Stimulated activated CD8-positive, alpha-beta memory T cell treated with anti-CD3 and anti-CD28 coated beads, Interleukin-15, amount 100 ng/mL, for 1 hour (primary cell): ENCODE results near the gene DLL3.

Source experiments
- DNase-seq: peaks from one replicate; pipeline ENCODE4 v3.0.0-alpha.2; 2020; ENCODE audit warnings: low read depth

Gene DLL3

GRCh38 chr19:39481676-39482075 lies 17.1 kb upstream of the DLL3 start:
- no peak for DNase-seq

GRCh38 chr19:39483141-39483540 lies 15.6 kb upstream of the DLL3 start:
- no peak for DNase-seq

GRCh38 chr19:39489756-39490155 lies 9.0 kb upstream of the DLL3 start:
- no peak for DNase-seq

DNA sequence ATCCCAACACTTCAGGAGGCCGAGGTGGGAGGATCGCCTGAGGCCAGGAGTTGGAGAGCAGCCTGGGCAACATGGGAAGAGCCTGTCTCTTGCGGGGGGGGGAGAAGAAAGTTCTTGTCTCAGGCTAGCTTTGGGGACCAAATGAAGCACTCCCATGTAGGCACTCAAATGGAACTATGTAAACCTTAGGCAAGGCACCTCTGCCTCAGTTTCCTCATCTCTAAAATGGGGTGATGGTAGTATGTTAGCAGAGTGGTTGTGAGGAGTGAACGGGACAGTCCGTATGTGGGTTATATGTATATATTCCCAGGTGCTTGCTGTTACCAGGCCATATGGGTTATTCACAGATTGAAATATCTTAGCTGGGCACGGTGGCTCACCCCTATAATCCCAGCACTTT lies 6.5 kb upstream of the DLL3 start:
- no peak for DNase-seq

GRCh38 chr19:39492788-39493187 lies 6.0 kb upstream of the DLL3 start:
- no peak for DNase-seq

DNA sequence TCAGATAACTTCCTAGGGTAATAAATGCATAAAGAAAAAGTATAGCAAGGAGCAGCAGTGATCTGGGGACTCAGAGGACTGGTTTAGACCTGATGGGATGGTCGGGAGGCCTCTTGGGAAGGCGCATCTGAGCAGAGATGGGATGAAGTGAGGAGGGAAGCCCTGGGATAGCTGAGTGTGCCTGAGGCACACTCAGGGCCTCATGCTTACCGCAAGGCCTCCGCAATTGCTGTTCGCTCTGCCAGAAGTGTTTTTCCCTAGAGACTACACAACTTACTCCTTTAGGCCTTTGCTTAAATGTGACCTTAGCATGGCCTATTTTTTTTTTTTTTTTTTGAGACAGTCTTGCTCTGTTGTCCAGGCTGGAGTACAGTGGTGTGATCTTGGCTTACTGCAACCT lies 4.1 kb upstream of the DLL3 start:
- no peak for DNase-seq

DNA sequence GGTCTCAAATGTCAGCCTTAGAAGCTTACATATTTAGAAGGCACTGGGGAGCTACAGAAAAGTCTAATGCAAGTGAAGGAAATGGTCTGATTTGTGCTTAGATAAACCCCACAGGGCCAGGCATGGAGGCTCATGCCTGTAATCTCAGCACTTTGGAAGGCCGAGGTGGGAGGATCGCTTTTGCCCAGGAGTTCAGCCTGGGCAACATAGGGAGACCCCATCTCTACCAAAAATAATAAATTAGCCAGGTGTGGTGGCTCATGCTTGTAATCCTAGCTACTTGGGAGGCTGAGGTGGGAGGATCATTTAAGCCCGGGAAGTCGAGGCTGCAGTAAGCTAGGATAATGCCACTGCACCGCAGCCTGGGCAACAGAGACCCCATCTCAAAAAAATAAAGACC lies 2.7 kb upstream of the DLL3 start:
- DNase-seq: no peak

DNA sequence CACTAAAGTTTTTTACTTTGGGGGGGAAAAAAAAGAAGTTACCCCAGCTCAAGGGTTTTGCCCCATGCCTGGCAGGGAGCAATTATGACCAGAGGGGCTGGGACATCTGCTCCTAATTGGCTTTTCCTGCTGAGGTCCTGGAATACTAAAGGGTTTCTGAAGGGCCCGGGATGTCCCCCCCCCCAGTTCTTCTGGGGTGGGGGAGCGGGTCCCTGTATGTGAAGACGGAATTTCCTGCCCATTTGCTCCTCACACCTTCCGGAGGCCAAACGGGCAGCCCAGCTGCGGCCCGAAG lies 1.1 kb upstream of the DLL3 start:
- no peak for DNase-seq

DNA sequence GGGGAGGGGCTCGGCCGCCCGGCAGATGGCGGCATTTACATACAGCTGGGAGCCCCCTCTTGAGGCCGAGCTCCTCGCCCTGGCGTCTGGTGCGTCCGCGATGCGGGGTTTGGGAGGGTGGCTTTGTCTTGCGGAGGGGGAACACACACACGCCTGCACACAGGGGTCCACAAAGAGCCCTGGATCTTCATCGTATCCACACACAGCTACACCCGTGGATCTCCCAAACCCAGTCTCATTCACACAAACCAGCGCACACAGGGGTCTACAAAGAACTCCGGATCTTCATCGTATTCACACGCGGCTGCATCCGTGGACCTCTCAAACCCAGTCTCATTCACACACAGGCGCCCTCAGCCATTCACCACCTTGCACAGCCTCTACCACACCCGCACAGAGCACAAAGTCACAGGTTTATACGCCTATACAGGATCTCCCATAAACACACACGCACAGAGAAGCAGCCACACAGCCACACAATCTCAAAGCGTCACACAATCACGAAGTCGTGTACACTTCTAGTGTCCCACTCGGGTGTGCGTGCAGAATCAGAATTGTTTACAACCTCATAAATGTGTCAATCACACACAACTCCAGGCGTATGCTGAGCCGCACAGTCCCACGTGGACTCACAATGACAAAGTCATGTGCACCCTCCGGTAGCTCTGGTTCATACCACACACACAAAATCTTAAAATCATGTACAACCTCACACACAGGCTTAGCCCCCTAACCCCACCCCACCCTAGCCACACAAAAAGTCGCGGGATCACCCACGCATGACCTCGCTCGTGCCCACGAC lies 550 bp upstream of the DLL3 start:
- DNase-seq: no peak

DNA sequence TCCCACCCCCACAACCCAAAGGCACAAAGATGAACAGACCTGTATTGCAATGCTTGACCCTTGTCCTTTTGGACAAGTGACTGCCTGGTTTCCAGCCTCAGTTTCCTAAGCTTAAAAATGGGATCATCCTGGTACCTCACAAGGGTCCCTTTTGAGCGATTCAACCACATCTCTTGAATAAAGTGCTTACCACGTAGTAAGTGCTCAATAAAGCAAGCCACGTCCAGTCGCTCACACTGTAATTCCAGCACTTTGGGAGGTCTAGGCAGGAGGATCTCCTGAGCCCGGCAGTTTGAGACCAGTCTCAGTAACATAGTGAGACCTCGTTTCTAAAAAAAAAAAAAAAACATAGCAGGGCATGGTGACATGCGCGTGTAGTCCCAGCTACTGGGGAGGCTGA lies 1.2 kb downstream of the DLL3 start:
- DNase-seq: no peak

GRCh38 chr19:39500543-39500942 lies 1.8 kb downstream of the DLL3 start:
- DNase-seq: no peak

GRCh38 chr19:39501340-39501739 lies 2.6 kb downstream of the DLL3 start:
- DNase-seq: no peak

DNA sequence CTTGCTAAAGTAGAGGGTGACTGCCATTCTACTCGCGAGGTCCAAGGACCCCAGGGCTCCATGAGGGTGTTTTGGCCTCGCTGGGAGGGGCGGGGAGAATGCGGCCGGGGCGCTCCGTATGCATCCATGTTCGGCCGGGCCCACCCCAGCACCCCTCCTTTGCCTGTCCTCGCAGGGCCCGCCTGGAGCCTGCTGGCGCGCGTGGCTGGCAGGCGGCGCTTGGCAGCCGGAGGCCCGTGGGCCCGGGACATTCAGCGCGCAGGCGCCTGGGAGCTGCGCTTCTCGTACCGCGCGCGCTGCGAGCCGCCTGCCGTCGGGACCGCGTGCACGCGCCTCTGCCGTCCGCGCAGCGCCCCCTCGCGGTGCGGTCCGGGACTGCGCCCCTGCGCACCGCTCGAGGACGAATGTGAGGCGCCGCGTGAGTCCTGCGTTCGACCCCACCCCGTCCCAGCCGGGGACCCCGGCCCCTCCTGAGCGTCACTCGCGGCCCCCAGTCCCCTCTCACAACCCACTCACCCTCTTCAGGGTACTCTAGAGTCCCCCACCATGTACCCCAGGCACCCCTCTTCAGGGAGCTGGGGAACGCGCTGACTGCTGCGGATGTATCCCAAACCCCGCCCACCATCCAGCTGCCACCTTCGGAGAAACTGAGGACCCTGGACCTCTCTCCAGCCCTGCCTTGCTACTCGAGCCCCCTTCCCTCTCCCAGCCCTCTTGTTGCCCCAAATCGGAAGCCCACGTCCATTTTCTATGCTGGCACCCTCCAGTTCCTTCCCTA lies 4.1 kb downstream of the DLL3 start:
- DNase-seq: peak; percentile 38

GRCh38 chr19:39506598-39506943 lies 7.8 kb downstream of the DLL3 start:
- no peak for DNase-seq

- no peak for DNase-seq
Observed at GRCh38 chr19:39506944-39507714, 8.4 kb downstream of the DLL3 start.

DNA sequence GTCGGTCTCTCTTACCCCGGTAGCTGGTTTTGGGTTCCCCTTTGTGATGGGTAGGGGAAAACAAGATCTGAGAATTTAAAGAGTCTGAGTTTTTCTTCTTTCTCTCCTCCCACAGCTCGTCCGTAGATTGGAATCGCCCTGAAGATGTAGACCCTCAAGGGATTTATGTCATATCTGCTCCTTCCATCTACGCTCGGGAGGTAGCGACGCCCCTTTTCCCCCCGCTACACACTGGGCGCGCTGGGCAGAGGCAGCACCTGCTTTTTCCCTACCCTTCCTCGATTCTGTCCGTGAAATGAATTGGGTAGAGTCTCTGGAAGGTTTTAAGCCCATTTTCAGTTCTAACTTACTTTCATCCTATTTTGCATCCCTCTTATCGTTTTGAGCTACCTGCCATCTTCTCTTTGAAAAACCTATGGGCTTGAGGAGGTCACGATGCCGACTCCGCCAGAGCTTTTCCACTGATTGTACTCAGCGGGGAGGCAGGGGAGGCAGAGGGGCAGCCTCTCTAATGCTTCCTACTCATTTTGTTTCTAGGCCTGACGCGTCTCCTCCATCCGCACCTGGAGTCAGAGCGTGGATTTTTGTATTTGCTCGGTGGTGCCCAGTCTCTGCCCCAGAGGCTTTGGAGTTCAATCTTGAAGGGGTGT lies 9.1 kb downstream of the DLL3 start:
- DNase-seq: no peak

DNA sequence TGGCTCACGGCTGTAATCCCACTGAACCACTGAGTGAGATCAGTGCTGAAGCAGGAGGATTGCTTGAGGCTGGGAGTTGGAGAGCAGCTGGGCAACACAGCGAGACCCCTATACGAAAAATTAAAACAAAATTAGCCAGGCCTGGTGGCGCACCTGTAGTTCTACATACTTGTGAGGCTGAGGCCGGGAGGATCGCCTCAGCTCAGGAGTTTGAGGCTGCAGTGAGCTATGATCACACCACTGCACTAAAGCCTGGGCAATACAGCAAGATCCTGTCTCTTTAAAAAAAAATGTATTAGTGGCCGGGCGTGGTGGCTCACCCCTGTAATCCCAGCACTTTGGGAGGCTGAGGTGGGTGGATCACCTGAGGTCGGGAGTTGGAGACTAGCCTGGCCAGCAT lies 9.9 kb downstream of the DLL3 start:
- no peak for DNase-seq

DNA sequence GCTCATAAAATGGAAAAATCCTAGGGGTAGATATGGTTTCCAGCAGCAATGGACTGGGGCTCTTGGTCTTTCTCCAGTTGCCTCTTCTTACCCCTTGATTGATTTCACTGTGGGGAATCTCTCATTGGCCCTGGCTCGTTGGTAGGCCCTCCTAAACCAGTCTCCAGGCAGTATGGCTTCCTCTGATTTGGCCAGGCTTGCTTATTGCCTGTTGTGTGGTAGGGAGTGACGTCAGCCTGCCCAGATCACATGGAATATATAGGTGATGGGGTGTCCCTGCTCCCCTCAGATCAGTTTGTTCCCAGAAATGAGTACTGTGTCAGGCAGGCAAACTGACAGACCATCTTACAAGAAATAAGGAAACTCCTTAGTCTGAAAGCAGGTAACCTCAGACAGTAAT lies 10.5 kb downstream of the DLL3 start:
- DNase-seq: no peak

GRCh38 chr19:39512988-39513387 lies 14.2 kb downstream of the DLL3 start:
- no peak for DNase-seq

- no peak for DNase-seq
Observed at GRCh38 chr19:39514840-39515550, 16.2 kb downstream of the DLL3 start, which contains the start of gene SELENOV. Gene SELENOV (plus strand): TSS chr19:39515139. CDS start chr19:39515213, 74 bp downstream.

GRCh38 chr19:39515551-39516191 lies 16.9 kb downstream of the DLL3 start:
- DNase-seq: no peak
